ENCODE measurements around the gene CEP68.
"Not testable (repeated sequence)": the region's sequence is repeated elsewhere in the genome, so short reads cannot be mapped to it uniquely, and the experiment has no call there.

Gene CEP68

DNA sequence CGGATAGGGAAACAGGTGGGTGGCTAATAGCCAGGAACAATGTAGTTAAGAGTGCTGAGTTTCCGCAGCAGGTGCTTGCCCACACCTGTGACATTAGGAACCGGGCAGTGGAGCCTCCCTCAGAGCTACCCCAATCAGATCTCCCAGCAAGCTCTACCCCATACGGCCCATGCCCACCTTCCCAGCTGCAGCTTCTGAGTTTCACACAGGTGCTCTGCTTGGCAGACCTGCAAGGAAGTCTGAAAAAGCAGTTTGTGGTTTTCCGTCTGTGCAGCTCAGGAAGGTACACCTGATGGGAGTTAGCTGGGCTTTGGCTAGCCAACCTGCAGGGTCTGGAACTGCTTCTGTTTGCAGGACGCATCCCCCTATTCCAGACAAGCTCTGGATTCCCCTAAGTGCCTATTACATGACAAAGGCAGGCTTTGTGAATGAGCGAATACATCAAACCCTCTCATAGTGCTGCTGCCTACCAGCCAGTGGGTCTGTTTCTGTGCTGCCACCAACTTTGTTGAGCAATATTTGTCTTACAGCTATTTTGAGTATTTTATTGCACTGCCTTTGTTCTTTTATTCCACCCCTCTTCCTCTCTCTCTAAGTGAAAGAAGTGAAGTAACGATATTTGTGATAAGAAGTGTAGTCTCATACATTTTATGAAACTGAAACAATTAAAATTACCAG, 24.7 kb upstream of the CEP68 start:
- peak in 1 of 2 experiments; percentile 8 for DNase-seq

- DNase-seq: no peak
Observed at GRCh38 chr2:65032019-65032975, 23.9 kb upstream of the CEP68 start.

DNA sequence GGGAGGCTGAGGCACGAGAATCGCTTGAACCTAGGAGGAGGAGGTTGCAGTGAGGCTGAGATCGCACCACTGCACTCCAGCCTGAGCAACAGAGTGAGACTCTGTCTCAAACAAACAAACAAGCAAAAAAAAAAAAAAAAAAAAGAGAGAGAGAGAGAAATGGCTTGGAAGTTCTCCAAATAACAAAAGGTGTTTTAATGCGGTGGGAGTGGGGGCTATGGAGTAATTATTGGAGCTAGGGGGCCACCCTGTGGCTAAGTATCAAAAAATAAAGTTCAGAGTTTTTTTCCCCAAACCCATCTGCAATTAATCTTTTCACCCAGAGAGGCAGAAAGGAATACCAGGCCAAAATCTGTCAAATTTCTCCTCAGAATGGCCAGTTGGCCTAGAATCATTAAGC, 23.0 kb upstream of the CEP68 start:
- peak; percentile 58 to 69 for DNase-seq

DNA sequence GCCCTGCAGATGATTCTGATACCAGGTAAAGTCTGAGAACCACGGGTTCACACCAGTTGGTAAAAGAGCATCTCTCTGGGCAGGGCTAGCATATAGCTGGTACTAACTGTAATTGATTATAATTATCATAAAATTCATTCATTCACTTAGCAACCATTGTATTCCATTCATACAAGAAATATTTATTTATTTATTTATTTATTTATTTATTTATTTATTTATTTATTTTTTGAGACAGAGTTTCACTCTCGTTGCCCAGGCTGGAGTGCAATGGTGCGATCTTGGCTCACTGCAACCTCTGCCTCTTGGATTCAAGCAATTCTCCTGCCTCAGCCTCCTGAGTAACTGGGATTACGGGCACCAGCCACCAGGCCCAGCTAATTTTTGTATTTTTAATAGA, 22.5 kb upstream of the CEP68 start:
- DNase-seq: not testable (repeated sequence)

DNA sequence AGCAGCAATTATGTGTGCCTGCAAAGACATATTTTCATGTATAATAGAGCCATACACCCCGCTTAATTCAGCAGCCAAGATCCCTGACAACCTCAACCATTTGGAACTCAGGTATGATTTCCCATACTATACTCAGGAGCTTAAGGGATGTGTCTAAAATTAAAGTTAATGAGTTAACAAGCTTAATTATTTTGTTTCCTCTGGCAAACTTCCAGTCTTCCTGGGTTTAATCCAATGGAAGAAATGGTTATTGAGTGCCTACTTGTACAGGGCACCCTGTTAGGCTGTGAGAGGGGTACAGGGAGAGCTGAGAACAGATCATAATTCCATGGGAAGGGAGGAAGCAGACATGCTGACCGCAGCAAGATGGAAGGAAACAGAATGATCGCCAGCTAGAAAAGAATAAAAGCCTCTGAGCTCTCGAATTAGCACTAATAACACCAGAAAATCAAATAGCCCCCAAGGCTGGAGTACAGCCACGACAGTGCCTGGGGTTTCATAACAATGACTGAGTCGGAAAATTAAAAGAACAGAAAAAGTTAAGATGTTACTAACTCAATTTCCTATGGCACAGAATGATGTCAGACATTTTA, 20.8 kb upstream of the CEP68 start:
- no peak for DNase-seq

DNA sequence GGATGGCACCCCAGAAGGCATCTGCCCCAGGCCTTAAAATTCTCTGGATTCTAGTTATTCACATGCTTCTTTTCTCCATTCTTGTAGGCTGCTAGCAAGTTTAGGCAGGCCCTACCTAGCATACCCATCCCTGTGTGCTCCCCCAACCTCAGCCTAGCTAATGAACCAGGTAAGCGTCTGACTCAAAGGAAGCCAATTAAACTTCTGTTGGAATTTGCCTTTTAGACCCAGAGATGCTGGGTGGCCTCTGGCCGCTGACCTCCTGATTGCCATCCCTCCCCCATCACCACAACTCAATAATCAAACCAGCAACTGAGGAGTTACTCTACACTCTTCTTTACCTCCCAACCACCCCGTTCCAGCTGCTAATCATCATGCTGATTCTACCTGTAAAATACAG, 19.0 kb upstream of the CEP68 start:
- DNase-seq: no peak

GRCh38 chr2:65039640-65040039, 16.6 kb upstream of the CEP68 start:
- no peak for DNase-seq

- DNase-seq: peak; percentile 76 to 84
Observed at GRCh38 chr2:65040400-65041261, 15.6 kb upstream of the CEP68 start.

DNA sequence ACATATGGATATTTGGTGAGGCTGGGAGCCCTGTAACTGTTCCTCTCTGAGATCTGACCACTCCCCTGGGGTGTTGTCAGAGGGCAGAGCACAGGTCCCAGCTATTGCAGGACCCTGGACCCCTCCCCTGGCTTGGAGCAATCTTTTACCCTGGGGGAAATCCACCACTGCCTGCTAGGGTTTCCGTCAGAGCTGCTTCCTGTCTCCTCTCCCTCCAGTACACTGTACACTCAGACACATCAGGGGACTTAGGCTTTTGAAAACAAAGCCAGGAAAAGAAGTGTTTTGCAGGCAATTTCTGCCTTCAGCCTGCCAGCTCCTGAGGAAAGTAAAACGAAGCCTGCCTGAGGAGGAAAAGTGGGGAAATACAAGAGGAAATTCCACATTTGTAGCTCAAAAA, 13.2 kb upstream of the CEP68 start:
- peak in 1 of 2 experiments; percentile 30 for DNase-seq

DNA sequence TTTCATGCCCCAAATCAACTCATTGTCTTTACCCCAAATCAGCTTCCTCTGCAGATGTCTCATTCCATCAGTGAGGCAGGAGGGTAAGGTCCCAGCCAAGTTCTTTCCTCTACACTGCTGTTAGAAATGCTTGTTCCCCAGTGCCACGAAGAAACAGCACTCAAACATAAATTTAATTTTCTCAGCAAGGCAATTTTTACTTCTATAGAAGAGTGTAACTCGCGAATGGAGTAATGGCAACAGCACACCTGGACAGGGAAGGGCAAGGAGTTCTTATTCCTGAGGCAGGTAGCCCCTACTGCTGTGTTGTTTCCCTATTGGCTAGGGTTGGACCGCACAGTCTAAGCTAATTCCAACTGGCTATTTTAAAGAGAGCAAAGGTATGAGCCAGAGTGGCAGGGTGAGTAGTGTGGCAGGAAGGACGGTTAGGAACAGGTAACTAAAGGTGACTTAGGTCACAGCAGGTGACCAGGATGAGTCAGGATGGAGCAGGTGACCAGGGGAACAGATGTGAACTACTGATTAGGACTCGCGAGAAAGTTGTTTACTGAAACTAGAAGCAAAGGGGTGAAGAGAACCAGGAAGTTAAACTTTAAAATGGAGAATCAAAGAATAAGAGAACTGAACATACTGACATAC, 12.0 kb upstream of the CEP68 start:
- no peak for DNase-seq

DNA sequence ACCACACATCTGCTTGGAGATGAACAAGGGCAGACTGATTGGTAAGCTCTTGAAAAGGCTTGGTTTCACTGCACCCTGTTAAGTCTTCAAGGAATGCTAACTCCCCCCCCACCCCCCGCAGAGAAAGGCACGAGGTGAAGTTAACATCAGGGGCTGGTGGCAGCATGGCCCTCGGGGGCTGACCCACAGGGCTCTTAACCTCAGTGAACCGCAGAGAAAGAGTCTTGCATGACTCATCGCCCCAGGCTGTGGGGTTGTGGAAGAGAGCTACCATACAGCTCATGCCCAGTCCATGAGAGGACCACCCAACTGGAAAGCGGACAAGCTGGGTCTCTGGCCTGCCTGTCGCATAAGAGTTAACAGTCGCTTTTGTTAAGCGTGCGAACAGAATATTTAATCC, 10.6 kb upstream of the CEP68 start:
- DNase-seq: no peak

DNA sequence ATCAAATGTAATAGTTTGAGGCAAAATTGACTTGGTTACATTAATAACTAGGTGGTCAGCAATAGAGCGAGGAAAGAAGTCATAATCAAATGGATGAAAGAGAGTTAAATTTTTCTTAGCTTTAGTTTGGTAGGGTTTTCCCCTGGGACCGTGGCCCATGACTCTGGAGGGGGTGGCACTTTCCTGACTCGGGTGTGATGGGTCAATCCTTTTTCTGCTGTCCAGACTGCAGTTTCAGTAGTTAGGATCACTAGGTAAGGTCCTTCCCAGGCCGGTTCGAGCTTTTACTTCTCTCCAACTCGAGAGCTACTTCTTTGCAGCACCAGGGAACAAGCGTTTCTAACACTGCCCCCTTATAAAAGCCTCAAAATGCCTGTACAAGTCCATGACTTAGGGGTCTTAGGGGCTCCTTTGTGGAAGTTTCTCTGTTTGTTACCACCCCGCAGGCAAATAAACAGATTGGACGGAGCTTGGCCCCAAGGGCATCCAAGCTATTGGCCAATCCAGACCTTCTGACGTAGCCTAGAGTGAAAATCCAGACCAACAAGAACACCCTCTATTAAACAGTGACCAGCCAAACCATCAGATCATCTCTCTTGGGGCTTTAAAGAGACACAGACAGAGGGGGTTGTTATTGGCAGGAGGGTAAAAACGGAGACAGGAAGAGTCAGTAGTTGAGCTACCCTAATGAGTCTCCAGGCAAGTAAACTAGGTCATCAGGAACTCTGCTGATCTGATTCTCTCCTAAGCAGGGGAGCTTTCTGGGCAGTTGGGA, 9.4 kb upstream of the CEP68 start:
- DNase-seq: no peak

- no peak for DNase-seq
Observed at GRCh38 chr2:65049010-65049639, 7.1 kb upstream of the CEP68 start.

- no peak for DNase-seq
Observed at GRCh38 chr2:65050931-65051330, 5.3 kb upstream of the CEP68 start.

- DNase-seq: peak; percentile 50 to 72
Observed at GRCh38 chr2:65053199-65053598, 3.0 kb upstream of the CEP68 start.

- DNase-seq: no peak
Observed at GRCh38 chr2:65054749-65055421, 1.3 kb upstream of the CEP68 start.

GRCh38 chr2:65055422-65056214, 598 bp upstream of the CEP68 start:
- DNase-seq: peak; percentile 72 to 75

DNA sequence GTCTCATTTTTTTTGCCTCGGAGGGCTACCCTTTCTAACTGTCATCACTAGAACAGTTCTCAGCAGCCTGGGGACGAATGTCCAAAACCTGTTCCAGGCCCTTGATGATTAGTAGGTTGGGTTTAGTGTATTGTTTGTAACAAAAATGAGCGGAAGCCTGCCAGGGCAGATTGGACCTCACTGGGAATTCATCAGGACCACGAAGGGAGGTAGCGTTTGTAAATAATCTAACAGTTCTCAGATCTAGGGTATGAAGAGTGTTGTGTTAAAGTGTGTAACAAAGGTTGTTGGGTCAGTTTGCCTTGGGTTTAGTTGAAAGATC, 799 bp downstream of the CEP68 start:
- no peak for DNase-seq

DNA sequence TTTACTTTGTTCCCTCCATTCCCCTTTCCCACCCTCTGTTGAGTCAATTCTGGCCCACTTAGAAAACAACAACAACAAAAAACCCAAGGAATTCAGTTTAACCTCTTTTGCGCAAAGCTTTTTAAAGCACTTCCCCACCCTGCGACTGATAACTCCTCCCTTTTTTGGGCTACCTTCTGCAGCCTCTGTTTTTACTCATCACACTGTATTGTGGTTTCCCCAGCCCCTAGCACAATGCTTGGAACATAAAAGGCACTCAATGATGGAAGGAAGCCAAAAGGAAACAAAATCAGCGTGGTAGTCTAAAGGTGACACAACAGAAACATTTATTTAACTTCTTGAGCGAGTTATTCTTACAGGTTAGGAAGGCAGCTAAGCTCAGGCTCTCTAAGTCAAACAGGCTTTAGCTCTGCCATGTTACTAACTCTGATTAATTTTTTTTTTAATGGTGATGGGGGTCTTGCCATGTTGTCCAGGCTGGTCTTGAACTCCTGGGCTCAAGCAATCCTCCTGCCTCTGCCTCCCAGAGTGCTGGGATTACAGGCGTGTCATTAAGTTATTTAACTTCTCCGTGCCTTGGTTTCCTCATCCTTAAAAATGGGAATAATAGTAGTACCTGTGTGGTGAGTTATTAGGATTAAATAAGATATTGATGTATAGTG, 1.3 kb downstream of the CEP68 start:
- peak; percentile 74 to 75 for DNase-seq

All from Kasumi-1 (cell line).